ENCODE data around the gene AP1G2.

Gene AP1G2

DNA sequence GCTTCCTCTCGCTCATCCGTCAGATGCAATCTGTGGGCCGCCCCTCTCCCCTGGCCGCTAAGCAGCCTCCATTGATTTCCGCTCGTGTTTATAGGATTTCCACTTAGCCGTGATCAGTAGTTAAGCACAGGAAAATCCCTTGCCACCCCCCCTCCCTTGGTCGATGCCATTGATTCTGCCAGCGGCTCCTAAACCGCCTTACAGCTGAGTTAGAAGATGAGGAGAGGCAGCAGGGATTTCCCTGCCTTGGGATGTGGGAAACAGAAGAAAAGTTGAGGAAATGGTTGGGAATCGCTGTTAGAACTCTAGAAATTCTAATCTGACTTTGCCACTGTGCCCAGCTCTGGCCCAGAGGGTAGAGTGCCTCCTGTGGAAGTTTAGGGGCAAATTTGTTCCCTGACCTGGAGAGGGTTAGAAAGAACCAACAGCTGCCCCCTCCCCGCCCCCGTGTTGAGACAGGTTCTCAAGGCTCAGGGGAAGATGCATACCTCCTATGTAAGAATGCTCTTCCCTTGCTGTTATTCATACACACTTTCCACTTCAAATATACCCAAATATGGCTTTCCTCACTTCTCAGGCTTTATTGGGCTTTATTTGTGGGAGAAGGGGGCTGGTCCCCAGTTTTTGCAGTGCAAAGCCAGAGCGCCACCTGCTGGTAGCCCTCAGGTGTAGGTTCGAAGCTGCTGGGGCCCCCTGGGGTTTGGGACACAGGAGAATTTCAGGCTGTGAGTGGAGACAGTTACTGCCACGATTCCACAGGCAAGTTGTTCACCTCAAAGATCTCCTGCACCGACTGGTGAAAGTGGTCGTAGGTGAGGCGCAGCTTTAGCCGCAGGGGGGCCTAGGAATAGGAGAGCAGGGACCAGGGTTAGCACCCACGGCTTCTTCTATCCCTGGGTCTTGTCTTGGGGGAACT lies 8.3 kb downstream of the AP1G2 start:
- H3K4me3 ChIP-seq (ENCODE audit: low read depth, low read length): no peak overlapping the region

DNA sequence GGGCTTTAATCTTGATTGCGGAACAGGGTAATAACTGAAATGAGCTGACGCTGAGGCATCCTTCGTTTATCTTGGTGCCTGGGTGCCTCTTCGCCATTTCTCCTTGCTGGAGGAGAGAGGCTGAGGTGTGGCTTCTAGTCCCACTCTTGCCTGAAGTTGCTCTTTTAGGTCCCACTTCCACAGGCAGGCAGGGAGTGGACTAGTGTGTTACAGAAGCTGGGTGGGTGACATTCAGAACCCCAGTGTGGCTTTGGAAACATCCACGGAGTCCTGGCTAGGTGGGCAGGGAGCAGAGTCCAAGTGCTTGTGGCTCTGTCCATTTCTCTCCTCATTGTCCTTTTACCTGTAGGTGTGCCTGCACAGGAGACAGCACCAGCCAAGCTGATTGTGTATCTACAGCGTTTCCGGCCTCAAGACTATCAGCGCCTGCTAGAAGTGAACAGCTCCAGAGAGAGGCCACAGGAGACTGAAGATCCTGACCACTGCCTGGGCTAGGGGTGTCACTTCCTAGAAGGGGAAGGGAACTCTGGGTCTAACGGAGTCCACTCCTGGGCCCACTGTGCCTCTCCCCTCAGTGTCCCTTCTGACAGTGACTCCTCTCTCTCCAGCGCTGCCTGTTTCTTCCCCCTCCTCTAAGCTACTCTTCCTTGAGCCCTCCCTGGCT lies 9.1 kb downstream of the AP1G2 start:
- no peak overlapping the region for H3K4me3 ChIP-seq (ENCODE audit: low read depth, low read length)

GRCh38 chr14:23557946-23558345 lies 9.6 kb downstream of the AP1G2 start:
- no peak overlapping the region for H3K4me3 ChIP-seq (ENCODE audit: low read depth, low read length)

- H3K4me3 ChIP-seq (ENCODE audit: low read depth, low read length): no peak overlapping the region
Measured at GRCh38 chr14:23557521-23557920, 10.1 kb downstream of the AP1G2 start.

- peak overlapping the region; percentile 83 for H3K4me3 ChIP-seq (ENCODE audit: low read depth, low read length)
Measured at GRCh38 chr14:23556700-23557440, 10.7 kb downstream of the AP1G2 start.

DNA sequence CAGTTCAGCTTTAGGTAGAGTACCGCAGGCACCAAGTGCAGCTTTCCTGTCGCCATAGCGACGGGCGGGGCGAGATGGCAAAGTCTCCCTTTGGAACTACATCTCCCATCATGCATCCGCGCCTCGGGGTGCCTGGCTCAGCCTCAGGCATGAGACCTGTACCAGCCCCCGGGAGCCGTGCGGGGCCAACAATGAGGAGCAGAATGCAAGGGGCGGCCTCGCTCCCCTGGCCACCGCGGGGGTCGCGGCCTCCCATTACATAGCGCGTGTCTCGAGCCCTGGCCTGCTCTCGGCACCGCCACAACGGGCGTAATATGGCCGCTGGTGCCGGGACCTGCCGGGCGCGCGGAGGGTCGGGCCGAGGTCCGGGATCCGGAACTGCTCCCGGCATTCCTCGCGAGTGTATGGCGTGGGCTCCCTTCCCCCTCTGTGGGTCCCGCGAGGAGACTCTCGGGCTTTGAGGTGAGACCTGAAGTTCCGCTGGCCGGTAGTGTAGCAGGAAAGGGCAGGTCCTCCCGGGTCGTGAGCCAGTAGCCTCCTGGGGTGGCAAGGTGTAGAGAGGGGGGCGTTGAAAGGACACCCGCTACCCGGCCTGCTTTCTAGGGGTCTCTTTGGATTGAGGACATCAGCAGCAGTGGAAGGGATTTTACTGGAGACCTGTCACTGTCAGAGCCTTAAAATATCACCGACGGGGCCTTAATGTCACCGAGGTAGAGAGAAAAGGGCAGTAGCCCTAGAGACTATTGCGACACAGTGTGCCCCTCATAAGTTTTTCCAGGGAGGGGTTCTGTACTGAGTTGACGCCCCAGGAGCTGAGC lies 11.5 kb downstream of the AP1G2 start, which contains the start of gene THTPA:
THTPA (plus strand) TSS at position 390 of the 818 bp plus-strand sequence. CDS start 487 bp downstream, outside the sequence.
- peak within 1 kb of the TSS; percentile 83 for H3K4me3 ChIP-seq (ENCODE audit: low read depth, low read length)

DNA sequence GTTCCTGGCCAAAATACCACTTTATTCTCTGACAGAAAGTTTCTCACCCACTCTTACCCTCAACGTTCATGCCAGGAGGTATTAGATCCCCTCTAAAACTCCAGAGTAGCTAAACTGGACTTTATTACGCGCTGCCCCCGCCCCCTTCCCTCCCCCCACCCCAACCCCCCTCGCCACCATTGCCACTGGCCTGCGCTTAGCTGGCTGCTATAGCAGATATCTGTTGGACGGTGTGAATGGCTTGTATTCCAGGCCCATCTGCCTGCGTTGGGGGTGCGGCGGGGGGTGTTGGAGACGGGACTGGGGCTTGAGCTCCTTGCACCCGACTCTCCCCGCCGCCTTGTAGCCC lies 12.1 kb downstream of the AP1G2 start:
- peak overlapping the region; percentile 83 for H3K4me3 ChIP-seq (ENCODE audit: low read depth, low read length)

DNA sequence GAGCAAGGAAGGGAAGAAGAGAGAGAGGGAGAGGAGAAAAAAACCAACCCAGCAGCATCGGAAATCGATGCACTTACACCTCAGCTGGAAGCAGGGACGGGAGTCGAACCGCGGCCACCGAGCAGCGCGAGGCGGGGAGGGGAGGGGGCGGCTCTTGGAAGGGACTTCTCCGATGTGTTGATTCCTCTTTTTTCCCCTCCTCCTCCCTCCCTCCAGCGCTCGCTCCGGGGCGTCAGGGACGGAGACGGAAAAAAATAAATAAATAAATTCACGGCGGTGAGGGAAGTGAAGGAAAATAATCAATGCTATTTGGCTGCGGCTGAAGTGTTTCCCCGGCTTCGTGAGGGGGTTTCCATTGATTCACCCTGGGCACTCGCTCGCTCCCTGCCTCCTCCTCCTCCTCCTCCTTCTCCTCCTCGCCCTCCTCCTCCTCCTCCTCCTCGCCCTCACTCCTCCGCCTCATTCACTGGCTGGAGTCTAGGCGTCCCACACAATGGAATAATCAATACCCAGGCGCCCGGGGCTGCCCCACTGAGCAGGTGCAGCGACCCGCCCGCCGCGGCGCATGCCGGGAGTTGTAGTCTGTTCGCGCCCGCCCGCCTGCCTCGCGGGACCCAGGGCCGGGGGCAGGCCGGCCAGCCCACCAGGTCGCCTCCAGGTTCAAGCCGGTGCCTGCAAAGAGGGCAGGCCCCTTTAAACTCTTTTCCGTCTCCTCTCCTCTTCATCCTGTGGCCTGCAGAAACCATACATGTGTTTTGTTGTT lies 16.1 kb downstream of the AP1G2 start, which contains the start of gene ZFHX2:
ZFHX2 (minus strand) TSS at position 500 of the 763 bp plus-strand sequence. CDS start 16,440 bp downstream, outside the sequence.
- H3K4me3 ChIP-seq (ENCODE audit: low read depth, low read length): peak within 1 kb of the TSS; percentile 69

- H3K4me3 ChIP-seq (ENCODE audit: low read depth, low read length): peak overlapping the region; percentile 69
Measured at GRCh38 chr14:23550812-23551265, 16.8 kb downstream of the AP1G2 start.

DNA sequence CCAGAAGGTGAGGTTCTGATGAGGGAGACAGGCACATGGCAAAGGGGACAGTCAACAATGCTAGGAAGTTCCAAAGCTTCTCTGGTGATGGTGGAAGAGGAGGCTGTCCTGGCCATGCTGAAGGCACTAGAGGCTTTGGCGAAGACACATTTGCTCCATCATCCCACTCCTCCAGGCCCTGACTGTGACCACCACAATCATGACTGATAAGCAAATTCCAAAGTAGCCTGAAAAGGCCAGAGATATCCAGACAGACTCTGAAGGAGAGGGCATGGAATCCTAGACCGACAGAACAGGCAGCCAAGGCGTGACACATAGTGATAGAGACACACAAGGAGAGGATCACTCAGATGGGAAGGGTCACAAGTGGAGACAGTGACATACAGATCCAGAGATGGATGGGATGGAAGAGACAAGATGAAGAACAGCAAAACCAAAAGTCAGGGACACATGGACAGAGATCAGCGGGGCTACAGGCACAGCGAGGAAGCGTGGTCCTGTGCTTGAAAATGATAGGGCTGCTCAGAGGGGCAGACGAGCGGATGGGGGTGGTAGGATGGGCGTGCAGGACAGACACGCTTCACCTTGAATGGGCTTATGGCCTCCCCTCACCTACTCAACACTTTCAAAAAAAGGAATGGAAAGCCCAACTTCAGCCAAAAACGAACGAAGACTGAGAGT lies 17.3 kb downstream of the AP1G2 start:
- peak overlapping the region; percentile 69 for H3K4me3 ChIP-seq (ENCODE audit: low read depth, low read length)

- H3K4me3 ChIP-seq (ENCODE audit: low read depth, low read length): no peak overlapping the region
Measured at GRCh38 chr14:23548351-23549318, 19.0 kb downstream of the AP1G2 start.

GRCh38 chr14:23547924-23548323 lies 19.7 kb downstream of the AP1G2 start:
- H3K4me3 ChIP-seq (ENCODE audit: low read depth, low read length): no peak overlapping the region

DNA sequence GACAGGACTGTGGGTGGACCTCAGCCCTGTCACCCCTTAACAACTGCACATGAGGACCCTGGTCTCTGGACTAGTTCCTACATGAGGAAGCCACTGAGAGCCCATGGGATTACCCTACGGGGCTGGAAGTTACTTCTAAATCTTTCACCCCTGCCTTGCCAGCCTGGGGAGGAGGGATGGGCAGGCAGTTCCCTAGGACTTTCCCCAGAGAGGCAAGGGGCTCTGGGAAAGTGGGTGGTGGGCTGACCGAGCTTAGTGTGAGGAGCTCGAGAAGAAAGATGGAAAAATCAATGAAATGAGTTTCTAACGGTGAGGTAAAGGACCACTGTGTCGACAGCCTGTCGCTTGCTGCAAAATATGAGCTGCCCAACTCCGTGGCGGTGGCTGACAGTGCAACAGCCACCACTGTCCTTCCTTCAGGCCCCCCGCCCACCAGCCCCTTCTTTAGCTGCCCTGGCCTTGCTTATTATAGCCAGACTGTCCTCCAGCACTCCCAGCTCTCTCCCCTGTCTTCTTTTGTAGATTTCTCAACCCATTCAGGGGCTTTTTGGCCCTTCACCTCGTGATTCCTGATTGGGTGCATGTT lies 21.0 kb downstream of the AP1G2 start:
- H3K4me3 ChIP-seq (ENCODE audit: low read depth, low read length): no peak overlapping the region

DNA sequence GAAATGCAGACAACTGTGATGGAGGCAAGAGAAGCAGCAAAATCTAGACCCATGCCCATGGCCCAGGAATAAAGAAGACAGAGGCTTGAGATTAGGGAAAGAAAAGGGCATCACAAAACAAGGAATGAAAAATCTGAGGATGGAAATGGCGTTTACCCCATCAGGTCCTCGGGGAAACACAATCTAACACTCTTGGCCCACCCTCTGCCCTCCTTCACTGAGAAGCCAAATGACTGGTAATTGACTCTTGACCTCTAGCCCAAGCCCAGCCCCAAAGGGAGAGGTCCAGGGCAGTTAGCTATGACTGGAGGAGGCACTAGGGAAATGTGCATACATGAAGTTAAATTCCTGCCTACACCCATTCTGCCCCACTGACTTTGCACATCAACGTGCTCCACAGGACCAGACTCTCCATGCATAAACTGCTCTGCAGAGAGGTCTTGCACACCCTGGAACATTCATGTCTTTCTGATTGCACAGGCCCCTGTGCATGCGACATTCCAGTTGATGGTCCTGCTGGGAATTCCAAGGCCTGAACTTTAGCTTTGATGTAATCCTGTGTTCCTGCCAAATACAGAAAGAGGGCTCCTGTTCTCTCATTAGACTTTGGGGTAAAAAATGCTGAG lies 21.7 kb downstream of the AP1G2 start:
- no peak overlapping the region for H3K4me3 ChIP-seq (ENCODE audit: low read depth, low read length)

DNA sequence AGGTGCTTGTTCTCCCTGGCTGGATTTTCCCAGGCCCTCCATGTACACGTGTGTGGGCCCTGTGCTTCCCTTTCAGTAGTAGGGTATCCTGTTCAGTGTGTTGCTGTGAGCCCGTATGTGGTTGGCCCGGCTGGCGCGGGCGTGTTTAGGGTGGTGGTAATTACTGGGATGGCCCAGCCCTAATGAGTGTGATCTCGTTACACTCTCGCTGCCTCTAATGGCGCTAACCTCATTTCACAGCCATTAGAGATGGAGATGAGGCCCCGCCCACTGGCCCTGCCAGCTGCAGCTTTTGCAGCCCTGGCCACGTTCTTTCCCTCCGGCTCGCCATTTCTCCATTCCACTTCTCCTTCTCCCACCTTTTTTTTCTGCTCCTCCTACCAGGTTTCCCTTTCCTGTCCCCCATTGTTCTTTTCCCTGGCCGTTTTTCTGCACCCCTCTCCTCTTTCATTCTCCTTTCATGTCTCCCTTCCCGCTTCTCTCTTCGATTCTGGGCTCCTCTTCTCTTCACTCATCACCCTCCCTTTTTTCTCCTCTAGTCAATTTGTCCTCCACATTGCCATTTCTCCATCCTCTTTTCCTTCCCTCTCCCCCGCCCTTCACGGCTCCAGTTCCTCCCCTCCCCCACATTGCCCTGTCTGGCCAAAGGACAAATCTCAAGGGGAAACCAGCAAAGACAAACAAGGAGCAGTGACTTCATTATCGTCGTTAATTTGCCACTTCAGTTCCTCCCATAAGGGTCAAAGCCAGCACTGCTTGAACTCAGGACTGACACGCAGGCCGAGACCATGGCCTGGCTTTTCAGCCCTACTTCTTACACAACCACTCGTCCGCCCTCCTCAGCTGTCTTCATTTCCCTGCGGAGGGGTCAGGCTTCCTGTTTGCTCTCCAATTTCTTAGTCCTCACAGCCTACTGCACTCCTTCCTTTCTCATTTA lies 22.8 kb downstream of the AP1G2 start:
- no peak overlapping the region for H3K4me3 ChIP-seq (ENCODE audit: low read depth, low read length)

- H3K4me3 ChIP-seq (ENCODE audit: low read depth, low read length): no peak overlapping the region
Measured at GRCh38 chr14:23543403-23543802, 24.2 kb downstream of the AP1G2 start.

All from iPS-11a (cell line).